SK-N-SH (cell line): ENCODE data around the gene CMC1.

ENCODE experiments used
- EP300 ChIP-seq, 2 experiments: IDR thresholded peaks; 2 replicates each; pipeline versions ENCODE4 v1.4.0 to v1.6.1; 2012; ENCODE audit warnings: borderline replicate concordance in 1 of 2, low read depth in 1 of 2, low read length in 1 of 2
- FOXJ3 ChIP-seq: sonication (generic); formaldehyde crosslinking; IDR thresholded peaks from 2 replicates; pipeline ENCODE4 v1.5.1; 2020; ENCODE audit warnings: mild to moderate bottlenecking, missing genetic modification reagents
- FOXM1 ChIP-seq: IDR thresholded peaks from 2 replicates; pipeline ENCODE4 v1.4.0; 2012; ENCODE audit warnings: low read depth, mild to moderate bottlenecking
- GABPA ChIP-seq: IDR thresholded peaks from 2 replicates; pipeline ENCODE4 v1.4.0; 2012; ENCODE audit warnings: low read depth, mild to moderate bottlenecking
- MXI1 ChIP-seq: IDR thresholded peaks from 2 replicates; pipeline ENCODE4 v1.6.1; 2012; ENCODE audit warnings: mild to moderate bottlenecking, low read depth, low read length, improper control_type of control experiment
- POLR2AphosphoS5 ChIP-seq: IDR thresholded peaks from 2 replicates; pipeline ENCODE4 v1.6.1; 2012; ENCODE audit warnings: low read depth, low read length
- SIN3A ChIP-seq: IDR thresholded peaks from 2 replicates; pipeline ENCODE4 v1.6.1; 2012; ENCODE audit warnings: low read depth, mild to moderate bottlenecking, low read length, moderate library complexity, borderline replicate concordance
- SMC3 ChIP-seq: IDR thresholded peaks from 2 replicates; pipeline ENCODE4 v1.6.1; 2012; ENCODE audit warnings: low read depth, low read length, improper control_type of control experiment
- TCF12 ChIP-seq: IDR thresholded peaks from 2 replicates; pipeline ENCODE4 v1.4.0; 2012
- TEAD4 ChIP-seq: IDR thresholded peaks from 2 replicates; pipeline ENCODE4 v1.4.0; 2012; ENCODE audit warnings: mild to moderate bottlenecking, borderline replicate concordance; ENCODE audit not compliant: insufficient read depth
- YY1 ChIP-seq: IDR thresholded peaks from 2 replicates; pipeline ENCODE4 v1.4.0; 2012; ENCODE audit warnings: low read depth, mild to moderate bottlenecking
- TF ChIP-seq, protein P1 (sequence below): fragments of 200-600 bp; sonication (generic); IDR thresholded peaks from 2 replicates; pipeline ENCODE4 v1.6.1; 2017; ENCODE audit warnings: antibody characterized with exemption, mild to moderate bottlenecking, moderate library complexity
- TF ChIP-seq, protein P2 (sequence below): IDR thresholded peaks from 2 replicates; pipeline ENCODE4 v1.6.1; 2012; ENCODE audit warnings: mild to moderate bottlenecking, low read depth, low read length, moderate library complexity

DNA sequence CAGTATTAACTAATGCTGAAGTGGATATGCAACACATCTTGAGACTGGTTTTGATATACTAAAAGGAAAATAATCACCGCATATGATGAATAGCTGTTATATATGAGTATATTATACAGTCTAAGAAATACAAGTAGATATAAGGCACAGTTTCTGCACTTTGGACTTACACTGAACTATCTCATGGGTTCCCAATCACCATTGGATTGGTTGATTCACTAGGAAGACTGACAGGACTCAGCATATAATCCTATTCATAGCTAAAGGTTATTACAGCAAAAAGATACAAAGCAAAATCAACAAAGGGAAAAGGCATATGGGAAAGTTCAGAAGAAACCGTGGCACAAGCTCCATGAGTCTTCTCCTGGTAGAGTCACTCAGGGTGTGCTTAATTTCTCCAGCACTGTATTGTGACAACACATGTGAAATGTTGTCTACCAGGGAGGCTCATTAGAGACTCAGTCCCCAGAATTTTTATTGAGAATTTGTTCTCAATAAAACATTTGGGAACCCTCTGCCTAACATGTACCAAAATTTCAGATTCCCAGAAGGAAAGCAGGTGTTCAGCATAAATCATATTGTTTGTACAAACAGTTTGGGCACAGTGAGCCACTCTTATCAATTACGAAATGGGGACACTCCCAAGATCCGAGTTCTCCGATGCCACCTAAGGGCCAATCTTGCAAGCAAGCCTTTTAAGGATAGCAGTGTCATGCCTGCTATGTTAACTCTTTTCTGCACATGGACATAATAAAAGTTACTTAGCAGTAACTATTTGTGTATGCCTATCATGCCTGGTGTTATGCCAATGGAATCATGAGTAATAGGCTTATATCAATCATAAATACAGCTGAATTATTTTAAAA is 26.8 kb downstream of the CMC1 start:
- TF ChIP-seq SIN3A (no peak), SMC3 (no peak), EP300 (IDR thresholded peaks at IDR 0.05; ENCODE audit: borderline replicate concordance in 1 of 2, low read depth in 1 of 2, low read length in 1 of 2) (no peak), FOXM1 (no peak), MXI1 (no peak), POLR2AphosphoS5 (no peak), TCF12 (no peak), GABPA (no peak), TEAD4 (no peak), FOXJ3 (no peak), YY1 (no peak)
- TF ChIP-seq, protein P1, sequence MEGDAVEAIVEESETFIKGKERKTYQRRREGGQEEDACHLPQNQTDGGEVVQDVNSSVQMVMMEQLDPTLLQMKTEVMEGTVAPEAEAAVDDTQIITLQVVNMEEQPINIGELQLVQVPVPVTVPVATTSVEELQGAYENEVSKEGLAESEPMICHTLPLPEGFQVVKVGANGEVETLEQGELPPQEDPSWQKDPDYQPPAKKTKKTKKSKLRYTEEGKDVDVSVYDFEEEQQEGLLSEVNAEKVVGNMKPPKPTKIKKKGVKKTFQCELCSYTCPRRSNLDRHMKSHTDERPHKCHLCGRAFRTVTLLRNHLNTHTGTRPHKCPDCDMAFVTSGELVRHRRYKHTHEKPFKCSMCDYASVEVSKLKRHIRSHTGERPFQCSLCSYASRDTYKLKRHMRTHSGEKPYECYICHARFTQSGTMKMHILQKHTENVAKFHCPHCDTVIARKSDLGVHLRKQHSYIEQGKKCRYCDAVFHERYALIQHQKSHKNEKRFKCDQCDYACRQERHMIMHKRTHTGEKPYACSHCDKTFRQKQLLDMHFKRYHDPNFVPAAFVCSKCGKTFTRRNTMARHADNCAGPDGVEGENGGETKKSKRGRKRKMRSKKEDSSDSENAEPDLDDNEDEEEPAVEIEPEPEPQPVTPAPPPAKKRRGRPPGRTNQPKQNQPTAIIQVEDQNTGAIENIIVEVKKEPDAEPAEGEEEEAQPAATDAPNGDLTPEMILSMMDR = no peak
- TF ChIP-seq, protein P2, sequence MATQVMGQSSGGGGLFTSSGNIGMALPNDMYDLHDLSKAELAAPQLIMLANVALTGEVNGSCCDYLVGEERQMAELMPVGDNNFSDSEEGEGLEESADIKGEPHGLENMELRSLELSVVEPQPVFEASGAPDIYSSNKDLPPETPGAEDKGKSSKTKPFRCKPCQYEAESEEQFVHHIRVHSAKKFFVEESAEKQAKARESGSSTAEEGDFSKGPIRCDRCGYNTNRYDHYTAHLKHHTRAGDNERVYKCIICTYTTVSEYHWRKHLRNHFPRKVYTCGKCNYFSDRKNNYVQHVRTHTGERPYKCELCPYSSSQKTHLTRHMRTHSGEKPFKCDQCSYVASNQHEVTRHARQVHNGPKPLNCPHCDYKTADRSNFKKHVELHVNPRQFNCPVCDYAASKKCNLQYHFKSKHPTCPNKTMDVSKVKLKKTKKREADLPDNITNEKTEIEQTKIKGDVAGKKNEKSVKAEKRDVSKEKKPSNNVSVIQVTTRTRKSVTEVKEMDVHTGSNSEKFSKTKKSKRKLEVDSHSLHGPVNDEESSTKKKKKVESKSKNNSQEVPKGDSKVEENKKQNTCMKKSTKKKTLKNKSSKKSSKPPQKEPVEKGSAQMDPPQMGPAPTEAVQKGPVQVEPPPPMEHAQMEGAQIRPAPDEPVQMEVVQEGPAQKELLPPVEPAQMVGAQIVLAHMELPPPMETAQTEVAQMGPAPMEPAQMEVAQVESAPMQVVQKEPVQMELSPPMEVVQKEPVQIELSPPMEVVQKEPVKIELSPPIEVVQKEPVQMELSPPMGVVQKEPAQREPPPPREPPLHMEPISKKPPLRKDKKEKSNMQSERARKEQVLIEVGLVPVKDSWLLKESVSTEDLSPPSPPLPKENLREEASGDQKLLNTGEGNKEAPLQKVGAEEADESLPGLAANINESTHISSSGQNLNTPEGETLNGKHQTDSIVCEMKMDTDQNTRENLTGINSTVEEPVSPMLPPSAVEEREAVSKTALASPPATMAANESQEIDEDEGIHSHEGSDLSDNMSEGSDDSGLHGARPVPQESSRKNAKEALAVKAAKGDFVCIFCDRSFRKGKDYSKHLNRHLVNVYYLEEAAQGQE = no peak
